HAP-1 (cell line): ENCODE data around the gene KIDINS220.

Experiments used
- DNase-seq, 2 experiments: peaks; one replicate each; pipeline ENCODE4 v3.0.0-alpha.2; 2016 to 2020; ENCODE audit warnings: low spot score in 2 of 2
- H3K27me3 ChIP-seq: fragments of 250-450 bp; sonication (Bioruptor Pico); 2 replicates; pipeline ENCODE4 v1.5.1; 2020; ENCODE audit warnings: low read depth, mild to moderate bottlenecking, moderate library complexity
- H3K36me3 ChIP-seq: fragments of 250-450 bp; sonication (Bioruptor Pico); replicated peaks from 2 replicates; pipeline ENCODE4 v1.5.1; 2020; ENCODE audit warnings: mild to moderate bottlenecking
- H3K4me1 ChIP-seq: fragments of 250-450 bp; sonication (Bioruptor Pico); 2 replicates; pipeline ENCODE4 v1.5.1; 2020; ENCODE audit warnings: mild to moderate bottlenecking
- H3K4me3 ChIP-seq: fragments of 250-450 bp; sonication (Bioruptor Pico); 2 replicates; pipeline ENCODE4 v1.5.1; 2020; ENCODE audit warnings: mild to moderate bottlenecking, moderate library complexity
- H3K9me3 ChIP-seq: fragments of 250-450 bp; sonication (Bioruptor Pico); 2 replicates; pipeline ENCODE4 v1.5.1; 2020; ENCODE audit warnings: mild to moderate bottlenecking, moderate library complexity
- in situ Hi-C: fragments of 300-500 bp; cut with MboI; formaldehyde crosslinking; loops from 3 replicates; pipeline ENCODE4 v1.14.3; 2020; ENCODE audit warnings: low sequenced_read_pairs, inconsistent platforms, mixed read lengths

KIDINS220 gene

GRCh38 chr2:8681786-8682692, 155.4 kb downstream of the KIDINS220 start, which contains the start of gene ID2:
TSS of gene ID2 (plus strand) at chr2:8682056. CDS start at chr2:8682166, 110 bp downstream.
- Histone ChIP-seq H3K4me1 (peaks cover 31% of the 10 kb centered on the region), H3K36me3 (no peaks in the 10 kb centered on the region), H3K9me3 (no peaks in the 10 kb centered on the region), H3K27me3 (no peaks in the 10 kb centered on the region), H3K4me3 (peak within 1 kb of the TSS; percentile 69)
- in situ Hi-C loops, result loop anchor here (10.0 to 25.0 kb wide), 2 partner anchors 1470 to 1587 kb away; no protein-coding TSS in a partner anchor
- peak; percentile 93 to 99 for DNase-seq

GRCh38 chr2:8680822-8681760, 156.3 kb downstream of the KIDINS220 start:
- Histone ChIP-seq H3K36me3 (no peaks in the 10 kb centered on the region), H3K27me3 (no peaks in the 10 kb centered on the region), H3K4me1 (peaks cover 31% of the 10 kb centered on the region), H3K4me3 (peak overlapping the region; percentile 31), H3K9me3 (no peaks in the 10 kb centered on the region)
- peak; percentile 65 to 85 for DNase-seq
- in situ Hi-C loops, result loop anchor here (10.0 to 25.0 kb wide), 2 partner anchors 1469 to 1586 kb away; no protein-coding TSS in a partner anchor

GRCh38 chr2:8679827-8680731, 157.3 kb downstream of the KIDINS220 start:
- in situ Hi-C loops, result loop anchor here (10.0 to 25.0 kb wide), 2 partner anchors 1468 to 1585 kb away; no protein-coding TSS in a partner anchor
- Histone ChIP-seq H3K4me3 (peak overlapping the region; percentile 47), H3K4me1 (peaks cover 31% of the 10 kb centered on the region), H3K9me3 (no peaks in the 10 kb centered on the region), H3K27me3 (no peaks in the 10 kb centered on the region), H3K36me3 (no peaks in the 10 kb centered on the region)
- DNase-seq, result peak; percentile 6 to 41

- Histone ChIP-seq H3K4me3 (peak overlapping the region; percentile 47), H3K4me1 (peaks cover 29% of the 10 kb centered on the region), H3K27me3 (no peaks in the 10 kb centered on the region), H3K9me3 (0 out of 2 replicates have a peak, but pooled peaks cover 3% of the 10 kb centered on the region), H3K36me3 (no peaks in the 10 kb centered on the region)
- DNase-seq, result no peak
- in situ Hi-C loops, result loop anchor here (25.0 kb wide), 1 partner anchor 1467 kb away; no protein-coding TSS in a partner anchor
Observed at GRCh38 chr2:8679567-8679826, 157.9 kb downstream of the KIDINS220 start.
